K562 (cell line): ENCODE results near the gene RUSC2. TPM values are rescaled to one million over a fixed set of nuclear protein-coding genes. Genes with fewer than 3 reads are reported as not detected.

Source experiments
- ATAC-seq: fragments of 200-7000 bp; cut with Tn5 transposase; 3 replicates; pipeline ENCODE4 v1.9.1; 2020; ENCODE audit warnings: moderate library complexity
- BruUV-seq: library from RNA; stranded (reverse); fragments of 400-500 nt; replicated peaks from 2 replicates; lab custom pipeline; 2021; lab: Mats Ljungman, UMichigan
- CTCF ChIA-PET: fragments of 300-600 bp; formaldehyde crosslinking; extraction: SDS; loops from one replicate; lab custom pipeline; 2021; ENCODE audit warnings: low intra/inter-chr PET ratio; lab: Yijun Ruan, JAX
- POLR2A ChIA-PET: fragments of 300-600, 350-650 bp; sonication (Branson Sonifier 250); formaldehyde crosslinking; extraction: SDS; loops from one replicate; lab custom pipeline; 2021; ENCODE audit warnings: antibody characterized with exemption, inconsistent platforms; lab: Yijun Ruan, JAX
- DNase-seq, 4 experiments: peaks; one replicate each; pipeline versions ENCODE4 v3.0.0 to v3.0.0-alpha.2; 2011 to 2018; ENCODE audit warnings: low spot score in 3 of 4, mixed read lengths in 3 of 4; ENCODE audit errors: extremely low read depth in 1 of 4
- FAIRE-seq: peaks from 2 replicates; lab custom pipeline; 2011; peaks lifted over from hg19 to GRCh38; lab: Jason Lieb, UNC
- H2AFZ ChIP-seq: 2 replicates; pipeline ENCODE4 v1.6.0; 2011; ENCODE audit warnings: low read depth, low read length, control low read depth, inconsistent platforms
- H3K27ac ChIP-seq: fragments of 200-600 bp; 3 replicates; pipeline ENCODE4 v1.8.0; 2011; ENCODE audit warnings: low read depth, mild to moderate bottlenecking, control low read depth, inconsistent platforms, low read length, moderate library complexity, mixed read lengths; ENCODE audit errors: extremely low read depth
- H3K27me3 ChIP-seq, 2 experiments: fragments of 300-600 bp in 1 of 2; 2 replicates in 1 of 2; 3 replicates in 1 of 2; pipeline versions ENCODE4 v1.6.0 to v1.8.0; 2011; ENCODE audit warnings: inconsistent platforms in 2 of 2, low read length in 2 of 2, mild to moderate bottlenecking in 1 of 2, mixed read lengths in 1 of 2, moderate library complexity in 1 of 2; ENCODE audit not compliant: control insufficient read depth in 2 of 2, insufficient read depth in 2 of 2
- H3K36me3 ChIP-seq: fragments of 300-600 bp; 3 replicates; pipeline ENCODE4 v1.8.0; 2011; ENCODE audit warnings: mild to moderate bottlenecking, low read length, inconsistent platforms; ENCODE audit not compliant: control insufficient read depth, insufficient read depth
- H3K4me1 ChIP-seq, 2 experiments: fragments of 200-600 bp in 1 of 2; replicated peaks in 1 of 2; 2 replicates in 1 of 2; 3 replicates in 1 of 2; pipeline versions ENCODE4 v1.5.1 to v1.8.0; 2011; ENCODE audit warnings: inconsistent platforms in 2 of 2, low read length in 2 of 2, mild to moderate bottlenecking in 1 of 2, mixed read lengths in 1 of 2, moderate library complexity in 1 of 2; ENCODE audit not compliant: control insufficient read depth in 2 of 2, insufficient read depth in 2 of 2
- H3K4me2 ChIP-seq: 2 replicates; pipeline ENCODE4 v1.6.1; 2011; ENCODE audit warnings: low read length, control low read depth, inconsistent platforms, mixed read lengths; ENCODE audit not compliant: insufficient read depth
- H3K4me3 ChIP-seq: fragments of 200-600 bp; sonication (generic), shearing (Covaris generic); 2 replicates; pipeline ENCODE4 v1.5.1; 2016; ENCODE audit warnings: control low read depth, inconsistent platforms
- H3K79me2 ChIP-seq: fragments of 200-600 bp; 3 replicates; pipeline ENCODE4 v1.8.0; 2011; ENCODE audit warnings: low read length, inconsistent platforms; ENCODE audit not compliant: control insufficient read depth, insufficient read depth
- H3K9ac ChIP-seq, 2 experiments: 2 replicates each; pipeline versions ENCODE4 v1.6.0 to v1.6.1; 2011; ENCODE audit warnings: low read depth in 2 of 2, low read length in 2 of 2, control low read depth in 1 of 2, inconsistent platforms in 1 of 2, mild to moderate bottlenecking in 1 of 2, mixed read lengths in 1 of 2; ENCODE audit not compliant: insufficient read depth in 1 of 2
- H3K9me1 ChIP-seq: one replicate; pipeline ENCODE4 v1.6.0; 2011; ENCODE audit warnings: inconsistent platforms, mild to moderate bottlenecking, low read length, moderate library complexity; ENCODE audit not compliant: control insufficient read depth, insufficient read depth
- H3K9me3 ChIP-seq: replicated peaks from 2 replicates; pipeline ENCODE4 v1.5.1; 2011; ENCODE audit warnings: low read depth, low read length, inconsistent platforms; ENCODE audit not compliant: control insufficient read depth, insufficient read depth
- H4K20me1 ChIP-seq: replicated peaks from 2 replicates; pipeline ENCODE4 v1.6.1; 2011; ENCODE audit warnings: low read length, inconsistent platforms, mixed read lengths; ENCODE audit not compliant: control insufficient read depth, insufficient read depth
- BRD4 ChIP-seq: fragments of 200-600 bp; sonication (generic); IDR thresholded peaks from 2 replicates; pipeline ENCODE4 v1.6.1; 2017; ENCODE audit warnings: inconsistent platforms
- CHD2 ChIP-seq: IDR thresholded peaks from 2 replicates; pipeline ENCODE4 v1.6.1; 2011; ENCODE audit warnings: low read depth, low read length
- E2F1 ChIP-seq: sonication (generic); formaldehyde crosslinking; IDR thresholded peaks from 2 replicates; pipeline ENCODE4 v1.8.1; 2023; ENCODE audit warnings: mild to moderate bottlenecking, missing genetic modification reagents, moderate library complexity
- FOS ChIP-seq: IDR thresholded peaks from 3 replicates; pipeline ENCODE4 v1.6.1; 2011; ENCODE audit not compliant: insufficient read length; ENCODE audit errors: extremely low read depth
- KDM1A ChIP-seq, 2 experiments: fragments of 450-650 bp; IDR thresholded peaks; 2 replicates each; pipeline ENCODE4 v1.6.1; 2016; ENCODE audit warnings: mild to moderate bottlenecking in 2 of 2
- MEF2D ChIP-seq: conservative IDR thresholded peaks from 2 replicates; pipeline ENCODE4 v1.6.1; 2016; ENCODE audit warnings: low read depth, missing genetic modification characterization, missing compliant biosample characterization
- MYBL2 ChIP-seq, 2 experiments: fragments of 450-650 bp in 1 of 2; sonication (generic) in 1 of 2; formaldehyde crosslinking in 1 of 2; IDR thresholded peaks; 2 replicates each; pipeline versions ENCODE4 v1.6.1 to v1.8.1; 2017 to 2022; ENCODE audit warnings: borderline replicate concordance in 1 of 2, inconsistent platforms in 1 of 2, low read depth in 1 of 2, mild to moderate bottlenecking in 1 of 2, missing genetic modification reagents in 1 of 2, moderate library complexity in 1 of 2
- NCOA4 ChIP-seq: fragments of 450-650 bp; IDR thresholded peaks from 2 replicates; pipeline ENCODE4 v1.6.1; 2018; ENCODE audit warnings: mild to moderate bottlenecking; ENCODE audit not compliant: partially characterized antibody
- SMARCE1 ChIP-seq: fragments of 450-650 bp; IDR thresholded peaks from 2 replicates; pipeline ENCODE4 v1.7.1; 2016; ENCODE audit warnings: mild to moderate bottlenecking
- TBP ChIP-seq: optimal IDR thresholded peaks from 2 replicates; pipeline ENCODE3; 2011; ENCODE audit warnings: low read depth, low read length, improper control_type of control experiment
- U2AF2 ChIP-seq: fragments of 200-400 bp; formaldehyde crosslinking; optimal IDR thresholded peaks from 2 replicates; pipeline ENCODE3; 2017; ENCODE audit warnings: low read depth, mild to moderate bottlenecking, low read length
- ZEB2 ChIP-seq: fragments of 450-650 bp; IDR thresholded peaks from 2 replicates; pipeline ENCODE4 v1.6.1; 2016
- ZNF407 ChIP-seq: fragments of 450-650 bp; IDR thresholded peaks from 2 replicates; pipeline ENCODE4 v1.6.1; 2016; ENCODE audit warnings: low read depth
- WGBS: fragments of 100-300 bp; shearing (Covaris generic); methylation state at CpG from one replicate; pipeline ENCODE4 v1.1.6; 2016; ENCODE audit warnings: low coverage, mixed read lengths; ENCODE audit not compliant: insufficient coverage; ENCODE audit errors: missing lambda C conversion rate; 5-methylcytosine and 5-hydroxymethylcytosine counted together
- in situ Hi-C: fragments of 300-500 bp; cut with MboI; formaldehyde crosslinking; loops from 4 replicates; pipeline ENCODE4 v1.15.0; 2018; ENCODE audit warnings: inconsistent platforms, mixed read lengths
- intact Hi-C: fragments of 100-400 bp; cut with micrococcal nuclease; formaldehyde crosslinking; loops from 2 replicates; pipeline ENCODE4 v1.14.2; 2022
- polyA plus RNA-seq, 8 experiments: library from polyadenylated mRNA; depleted of rRNA in 4 of 8; stranded (reverse) in 5 of 8; unstranded in 3 of 8; fragments of >200 nt; fragmentation: Nextera tagmentation in 2 of 8; fragmentation: Illumina TruSeq in 1 of 8; extraction: Ambion mirVana in 2 of 8; extraction: Trizol in 1 of 8; gene quantifications; 2 replicates each; pipeline versions ENCODE4 v1.2.1 to v1.2.3, GENCODE V29; 2011 to 2014; ENCODE audit warnings: inconsistent platforms in 1 of 8, missing spikeins in 1 of 8
- total RNA-seq, 7 experiments: library from RNA; depleted of rRNA in 6 of 7; stranded (reverse); fragments of >200 nt in 6 of 7; fragmentation: Illumina TruSeq in 2 of 7; extraction: Trizol in 2 of 7; gene quantifications; 2 replicates each; pipeline versions ENCODE4 v1.2.1 to v1.2.3, GENCODE V29; 2011 to 2021; ENCODE audit warnings: low replicate concordance in 1 of 7

RUSC2 gene
- total and polyA plus RNA-seq, 9 of the 15 experiments (the other 6 are each of a cell fraction or from before 2014, with no cell fraction given), result 0.08 to 12.8 (median 3.1) TPM

GRCh38 chr9:35476596-35476995 lies 13.3 kb upstream of the RUSC2 start:
- no peak overlapping the region for H3K27ac ChIP-seq
- H3K9me3 ChIP-seq, result no peaks in the 10 kb centered on the region
- TF ChIP-seq MEF2D (tag) (no peak), E2F1 (CRISPR knock-in tag) (no peak), CHD2 (no peak), SMARCE1 (no peak), U2AF2 (no peak), KDM1A (IDR thresholded peaks at IDR 0.05) (no peak), NCOA4 (no peak), ZNF407 (no peak), BRD4 (no peak), ZEB2 (no peak), TBP (no peak), FOS (no peak), MYBL2 (IDR thresholded peaks at IDR 0.05; ENCODE audit: low read depth) (no peak), MYBL2 (CRISPR knock-in tag; IDR thresholded peaks at IDR 0.05; ENCODE audit: borderline replicate concordance) (no peak)
- ATAC-seq (no peak), DNase-seq (no peak), FAIRE-seq (no peak)
- ChIA-PET CTCF (interaction anchor here (0.7 to 1.9 kb wide), 4 partner anchors 77 to 718 kb away, joined by 3 to 13 read pairs (median 4); partner anchors contain the start of gene ATOSB), POLR2A (no interaction called here)
- no peak overlapping the region for H3K4me3 ChIP-seq
- H3K27me3 ChIP-seq, result peaks cover 0 to 5% of the 10 kb centered on the region in 2 experiments; a peak in 3 of 5 replicates
- H2AFZ ChIP-seq, result no peak overlapping the region
- H3K36me3 ChIP-seq, result no peaks in the 10 kb centered on the region
- 0% methylated on average over 6 of the region's 8 CpGs for WGBS
- no peak overlapping the region for H3K9ac ChIP-seq
- H3K4me1 ChIP-seq, result no peaks in the 10 kb centered on the region; a peak in 1 of 5 replicates
- in situ Hi-C loops (loop anchor here (5.0 kb wide), 1 partner anchor 584 kb away; no protein-coding TSS in a partner anchor), intact Hi-C loops (loop anchor here (5.0 kb wide), 1 partner anchor 284 kb away; no protein-coding TSS in a partner anchor)
- no peaks in the 10 kb centered on the region for H3K79me2 ChIP-seq
- no peaks in the 10 kb centered on the region for H4K20me1 ChIP-seq
- no peak overlapping the region for H3K4me2 ChIP-seq
- H3K9me1 ChIP-seq, result no peaks in the 10 kb centered on the region
- no TSS peak for BruUV-seq
